Measurements from ENCODE around the gene MGLL. TPM values are rescaled to one million over a fixed set of nuclear protein-coding genes. Genes with fewer than 3 reads are reported as not detected.
A peak's percentile ranks its signal among the peaks of the same experiment; 100 is the strongest.

The MGLL gene
- total RNA-seq, 2 donors from 2014 or later: 123 to 200 TPM

DNA sequence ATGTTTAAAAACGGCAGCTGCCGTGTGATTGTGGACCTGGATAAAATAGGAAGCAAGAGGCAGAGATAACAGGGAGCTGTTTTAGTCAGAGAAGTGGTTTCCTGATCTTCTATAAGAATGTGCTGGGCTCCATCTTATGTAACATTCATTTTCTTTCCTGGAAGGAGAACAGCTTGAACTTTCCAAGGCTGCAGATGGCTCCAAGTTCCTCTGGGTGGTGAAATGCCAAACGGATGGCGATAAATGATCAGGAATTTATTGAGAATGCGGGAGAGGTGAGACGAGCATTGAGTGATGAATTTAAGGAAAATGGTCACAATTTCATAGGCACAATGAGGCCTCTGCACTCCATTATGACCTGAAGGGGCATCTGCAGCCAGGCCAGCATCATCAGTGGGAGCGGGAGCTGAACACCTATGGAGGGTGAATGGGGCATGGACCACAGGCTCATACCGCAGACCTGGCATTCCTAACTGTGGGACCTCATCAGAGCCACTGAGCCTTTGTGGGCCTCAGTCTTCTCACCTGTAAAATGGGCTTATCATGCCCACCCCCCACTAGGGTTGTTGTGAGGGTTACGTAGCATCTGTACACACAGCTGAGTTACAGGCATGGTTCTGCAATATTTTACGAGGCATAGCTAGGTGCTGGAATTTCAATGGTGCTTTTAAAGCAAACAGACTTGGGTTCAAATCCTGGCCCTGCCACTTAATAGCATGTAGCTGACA lies 17.1 kb downstream of the MGLL start:
- Histone ChIP-seq H3K4me1 (no peaks in the 10 kb centered on the region), H3K36me3 (peaks cover 4% of the 10 kb centered on the region), H3K4me3 (no peak overlapping the region), H3K27me3 (no peaks in the 10 kb centered on the region), H3K27ac (no peak overlapping the region), H3K9me3 (no peaks in the 10 kb centered on the region), H3K9ac (ENCODE audit: low read depth in 2 of 2, low read length in 2 of 2) (peak overlapping the region in 1 of 2 donors; percentile 12)
- no peak for DNase-seq
- intact Hi-C loops (cut with DNase I): no loop called here
- TF ChIP-seq, protein P1, sequence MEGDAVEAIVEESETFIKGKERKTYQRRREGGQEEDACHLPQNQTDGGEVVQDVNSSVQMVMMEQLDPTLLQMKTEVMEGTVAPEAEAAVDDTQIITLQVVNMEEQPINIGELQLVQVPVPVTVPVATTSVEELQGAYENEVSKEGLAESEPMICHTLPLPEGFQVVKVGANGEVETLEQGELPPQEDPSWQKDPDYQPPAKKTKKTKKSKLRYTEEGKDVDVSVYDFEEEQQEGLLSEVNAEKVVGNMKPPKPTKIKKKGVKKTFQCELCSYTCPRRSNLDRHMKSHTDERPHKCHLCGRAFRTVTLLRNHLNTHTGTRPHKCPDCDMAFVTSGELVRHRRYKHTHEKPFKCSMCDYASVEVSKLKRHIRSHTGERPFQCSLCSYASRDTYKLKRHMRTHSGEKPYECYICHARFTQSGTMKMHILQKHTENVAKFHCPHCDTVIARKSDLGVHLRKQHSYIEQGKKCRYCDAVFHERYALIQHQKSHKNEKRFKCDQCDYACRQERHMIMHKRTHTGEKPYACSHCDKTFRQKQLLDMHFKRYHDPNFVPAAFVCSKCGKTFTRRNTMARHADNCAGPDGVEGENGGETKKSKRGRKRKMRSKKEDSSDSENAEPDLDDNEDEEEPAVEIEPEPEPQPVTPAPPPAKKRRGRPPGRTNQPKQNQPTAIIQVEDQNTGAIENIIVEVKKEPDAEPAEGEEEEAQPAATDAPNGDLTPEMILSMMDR (IDR thresholded peaks at IDR 0.05): no peak

GRCh38 chr3:127804141-127804540 lies 18.2 kb downstream of the MGLL start:
- H3K27ac ChIP-seq: no peak overlapping the region
- TF ChIP-seq, protein P1 (IDR thresholded peaks at IDR 0.05): no peak
- no peak overlapping the region for H3K4me3 ChIP-seq
- H3K36me3 ChIP-seq: peaks cover 4% of the 10 kb centered on the region
- no peaks in the 10 kb centered on the region for H3K4me1 ChIP-seq
- no peak overlapping the region for H3K9ac ChIP-seq (ENCODE audit: low read depth in 2 of 2, low read length in 2 of 2)
- no peak for DNase-seq
- intact Hi-C loops (cut with DNase I): no loop called here
- H3K27me3 ChIP-seq: no peaks in the 10 kb centered on the region
- H3K9me3 ChIP-seq: no peaks in the 10 kb centered on the region

GRCh38 chr3:127803619-127804018 lies 18.7 kb downstream of the MGLL start:
- Histone ChIP-seq H3K9me3 (no peaks in the 10 kb centered on the region), H3K27me3 (no peaks in the 10 kb centered on the region), H3K4me3 (no peak overlapping the region), H3K4me1 (no peaks in the 10 kb centered on the region), H3K36me3 (peaks cover 4% of the 10 kb centered on the region), H3K9ac (ENCODE audit: low read depth in 2 of 2, low read length in 2 of 2) (no peak overlapping the region), H3K27ac (no peak overlapping the region)
- intact Hi-C loops (cut with DNase I): no loop called here
- TF ChIP-seq, protein P1 (IDR thresholded peaks at IDR 0.05): no peak
- DNase-seq: no peak

- H3K36me3 ChIP-seq: peaks cover 4% of the 10 kb centered on the region
- DNase-seq: no peak
- H3K4me1 ChIP-seq: no peaks in the 10 kb centered on the region
- no peak overlapping the region for H3K4me3 ChIP-seq
- TF ChIP-seq, protein P1 (IDR thresholded peaks at IDR 0.05): no peak
- H3K27me3 ChIP-seq: no peaks in the 10 kb centered on the region
- H3K9me3 ChIP-seq: no peaks in the 10 kb centered on the region
- H3K27ac ChIP-seq: no peak overlapping the region
- intact Hi-C loops (cut with DNase I): no loop called here
- no peak overlapping the region for H3K9ac ChIP-seq (ENCODE audit: low read depth in 2 of 2, low read length in 2 of 2)
Observed at GRCh38 chr3:127802606-127803005, 19.7 kb downstream of the MGLL start.

DNA sequence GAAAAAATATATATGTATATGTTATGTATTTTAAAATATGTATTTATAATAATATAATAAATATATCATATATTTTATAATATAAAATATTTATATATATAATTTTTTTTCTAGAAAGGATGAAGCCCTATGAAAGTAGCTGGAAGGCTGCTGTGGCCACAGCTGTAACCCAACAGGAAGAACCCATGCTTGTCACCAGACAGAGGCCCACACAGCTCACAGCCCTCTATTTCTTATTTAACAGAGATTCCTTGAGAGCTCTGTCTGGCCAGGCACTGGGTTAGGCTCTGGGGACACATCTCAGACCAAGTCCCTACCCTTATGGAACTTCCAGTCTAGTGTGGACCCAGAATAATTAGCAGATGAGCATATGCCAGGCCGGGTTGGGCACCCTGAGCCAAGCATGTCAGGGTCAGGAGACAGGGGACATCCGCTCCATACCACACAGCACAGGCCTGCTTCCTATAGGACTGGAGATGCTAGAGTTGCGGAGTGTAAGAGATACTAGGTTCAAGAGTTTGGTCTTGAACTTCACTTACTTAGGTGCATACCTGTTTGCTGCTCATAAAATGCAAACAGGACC lies 20.5 kb downstream of the MGLL start:
- intact Hi-C loops (cut with DNase I): no loop called here
- Histone ChIP-seq H3K36me3 (peaks cover 7% of the 10 kb centered on the region), H3K27ac (no peak overlapping the region), H3K27me3 (no peaks in the 10 kb centered on the region), H3K4me3 (no peak overlapping the region), H3K9me3 (no peaks in the 10 kb centered on the region), H3K4me1 (no peaks in the 10 kb centered on the region), H3K9ac (ENCODE audit: low read depth in 2 of 2, low read length in 2 of 2) (peak overlapping the region in 1 of 2 donors; percentile 7)
- TF ChIP-seq, protein P1 (IDR thresholded peaks at IDR 0.05): no peak
- DNase-seq: no peak
